HepG2 (cell line): ENCODE results near the gene PHC1. TPM values are rescaled to one million over a fixed set of nuclear protein-coding genes. Genes with fewer than 3 reads are reported as not detected.

Experiments used
- ADNP ChIP-seq: sonication (generic); formaldehyde crosslinking; IDR thresholded peaks from 2 replicates; pipeline ENCODE4 v1.4.0; 2020; ENCODE audit warnings: missing genetic modification reagents
- AGO1 ChIP-seq: fragments of 200-400 bp; formaldehyde crosslinking; IDR thresholded peaks from 2 replicates; pipeline ENCODE4 v1.6.1; 2017; ENCODE audit warnings: mild to moderate bottlenecking, low read depth, low read length, moderate library complexity; ENCODE audit not compliant: poor library complexity, severe bottlenecking
- FOXM1 ChIP-seq: sonication (generic); formaldehyde crosslinking; IDR thresholded peaks from 2 replicates; pipeline ENCODE4 v1.5.0; 2020; ENCODE audit warnings: missing genetic modification reagents
- GATAD1 ChIP-seq: IDR thresholded peaks from 2 replicates; pipeline ENCODE4 v1.6.1; 2016; ENCODE audit warnings: missing genetic modification reagents, missing compliant biosample characterization
- HCFC1 ChIP-seq: fragments of 150-350 bp; IDR thresholded peaks from 2 replicates; pipeline ENCODE4 v1.6.1; 2014; ENCODE audit warnings: low read depth, low read length
- HNF4A ChIP-seq: sonication (generic); formaldehyde crosslinking; IDR thresholded peaks from 2 replicates; pipeline ENCODE4 v1.4.0; 2020; ENCODE audit warnings: missing genetic modification reagents
- HNRNPK ChIP-seq: fragments of 200-400 bp; formaldehyde crosslinking; IDR thresholded peaks from 2 replicates; pipeline ENCODE4 v1.6.1; 2018; ENCODE audit warnings: low read length, low read depth, moderate library complexity, mild to moderate bottlenecking; ENCODE audit not compliant: poor library complexity, severe bottlenecking
- IRF9 ChIP-seq: sonication (generic); formaldehyde crosslinking; IDR thresholded peaks from 2 replicates; pipeline ENCODE4 v1.8.0; 2022; ENCODE audit warnings: missing genetic modification reagents, mild to moderate bottlenecking, borderline replicate concordance
- KDM1A ChIP-seq: IDR thresholded peaks from 2 replicates; pipeline ENCODE4 v1.6.1; 2016; ENCODE audit warnings: missing compliant biosample characterization
- MAFF ChIP-seq: IDR thresholded peaks from 2 replicates; pipeline ENCODE4 v1.6.1; 2011; ENCODE audit warnings: low read depth, low read length, improper control_type of control experiment
- MLLT10 ChIP-seq: sonication (generic); formaldehyde crosslinking; IDR thresholded peaks from 2 replicates; pipeline ENCODE4 v1.4.0; 2020; ENCODE audit warnings: missing genetic modification reagents
- MYC ChIP-seq: sonication (generic); formaldehyde crosslinking; IDR thresholded peaks from 2 replicates; pipeline ENCODE4 v1.9.0; 2021; ENCODE audit warnings: missing genetic modification reagents, borderline replicate concordance
- NCOR1 ChIP-seq: fragments of 200-600 bp; sonication (generic); IDR thresholded peaks from 2 replicates; pipeline ENCODE4 v1.7.0; 2017; ENCODE audit warnings: antibody characterized with exemption, low read length, borderline replicate concordance
- SIX1 ChIP-seq: sonication (generic); formaldehyde crosslinking; IDR thresholded peaks from 2 replicates; pipeline ENCODE4 v1.4.0; 2020; ENCODE audit warnings: missing genetic modification reagents, borderline replicate concordance
- TIGD3 ChIP-seq: sonication (generic); formaldehyde crosslinking; IDR thresholded peaks from 2 replicates; pipeline ENCODE4 v1.5.1; 2020; ENCODE audit warnings: mild to moderate bottlenecking, missing genetic modification reagents, borderline replicate concordance
- ZBTB1 ChIP-seq: sonication (generic); formaldehyde crosslinking; IDR thresholded peaks from 2 replicates; pipeline ENCODE4 v1.4.0; 2020; ENCODE audit warnings: missing genetic modification reagents, borderline replicate concordance
- ZBTB34 ChIP-seq: sonication (generic); formaldehyde crosslinking; IDR thresholded peaks from 2 replicates; pipeline ENCODE4 v1.8.0; 2022; ENCODE audit warnings: mild to moderate bottlenecking, missing genetic modification reagents
- ZNF101 ChIP-seq: sonication (generic); formaldehyde crosslinking; IDR thresholded peaks from 2 replicates; pipeline ENCODE4 v1.4.0; 2020; ENCODE audit warnings: mild to moderate bottlenecking, low read depth, missing genetic modification reagents, borderline replicate concordance
- ZNF138 ChIP-seq: sonication (generic); formaldehyde crosslinking; IDR thresholded peaks from 2 replicates; pipeline ENCODE4 v1.5.0; 2020; ENCODE audit warnings: mild to moderate bottlenecking, low read depth, missing genetic modification reagents
- ZNF33A ChIP-seq: sonication (generic); formaldehyde crosslinking; IDR thresholded peaks from 2 replicates; pipeline ENCODE4 v1.5.1; 2020; ENCODE audit warnings: missing genetic modification reagents, mild to moderate bottlenecking, moderate library complexity, borderline replicate concordance
- ZNF550 ChIP-seq: sonication (generic); formaldehyde crosslinking; IDR thresholded peaks from 2 replicates; pipeline ENCODE4 v1.4.0; 2020; ENCODE audit warnings: mild to moderate bottlenecking, missing genetic modification reagents, borderline replicate concordance
- polyA plus RNA-seq, 8 experiments: library from polyadenylated mRNA; depleted of rRNA in 3 of 8; stranded (reverse) in 7 of 8; unstranded in 1 of 8; fragments of >200 nt; fragmentation: Illumina TruSeq in 4 of 8; extraction: Trizol in 4 of 8; gene quantifications; 2 replicates each; pipeline versions ENCODE4 v1.2.1 to v1.2.3, GENCODE V29; 2011 to 2016; ENCODE audit warnings: low read depth in 4 of 8, missing spikeins in 1 of 8, mixed read lengths in 1 of 8; ENCODE audit not compliant: insufficient read depth in 1 of 8
- total RNA-seq, 5 experiments: library from RNA; depleted of rRNA; stranded (reverse); fragments of >200 nt; fragmentation: Illumina TruSeq; extraction: Trizol; gene quantifications; 2 replicates each; pipeline ENCODE4 v1.2.3, GENCODE V29; 2016; ENCODE audit warnings: low read depth in 1 of 5
- TF ChIP-seq, protein P1 (sequence below): conservative IDR thresholded peaks from 2 replicates; pipeline ENCODE4 v1.6.1; 2018; ENCODE audit warnings: missing genetic modification reagents
- TF ChIP-seq, protein P2 (sequence below): sonication (generic); formaldehyde crosslinking; IDR thresholded peaks from 2 replicates; pipeline ENCODE4 v1.8.1; 2023; ENCODE audit warnings: mild to moderate bottlenecking, inconsistent platforms, moderate library complexity, missing genetic modification reagents, borderline replicate concordance

PHC1 gene
- total and polyA plus RNA-seq, 2 of the 13 experiments (the other 11 are each of a cell fraction or from before 2014, with no cell fraction given) = 9.4 to 35.0 TPM

DNA sequence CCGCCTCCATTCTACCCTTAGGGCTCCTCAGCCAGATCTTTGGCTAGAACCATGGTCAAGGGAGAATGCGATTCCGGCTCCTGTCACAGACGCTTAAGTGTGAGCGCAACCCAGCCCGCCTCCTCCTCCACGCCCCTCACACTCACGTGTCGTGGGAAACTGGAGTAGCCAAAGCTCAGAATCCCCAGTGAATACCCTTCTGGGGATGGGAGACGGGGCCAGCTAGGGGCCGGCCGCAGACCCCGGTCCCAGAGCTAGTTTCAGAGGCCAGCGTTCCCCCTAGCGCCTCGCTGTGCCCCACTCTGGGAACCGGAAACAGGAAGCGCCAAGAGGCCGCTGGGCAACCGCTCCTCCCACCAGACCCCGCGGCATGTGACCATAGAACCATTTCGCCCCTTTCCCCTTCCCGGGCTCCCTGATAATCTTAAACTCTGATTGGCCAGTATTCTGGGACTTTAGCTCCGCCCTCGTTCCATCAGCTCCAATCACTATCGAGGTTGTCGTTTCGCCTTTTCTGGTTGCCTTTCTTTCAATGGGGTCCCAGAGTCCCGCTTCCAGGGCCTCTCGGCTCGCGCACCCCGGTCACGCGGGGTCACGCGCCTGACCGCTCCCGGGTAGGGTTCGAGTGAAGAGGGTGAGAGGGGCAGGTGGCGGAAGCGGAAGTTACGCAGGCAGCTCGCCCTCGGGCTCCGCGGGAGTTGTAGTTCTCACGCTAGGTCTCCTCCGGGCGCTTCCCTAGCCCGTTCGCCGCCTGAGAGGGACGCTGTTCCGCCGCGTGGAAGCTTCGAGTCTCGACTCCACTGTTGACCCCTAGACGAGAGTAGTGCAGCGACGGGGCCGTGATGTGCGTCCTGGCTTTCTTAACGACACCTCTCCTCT is 35.3 kb downstream of the PHC1 start, which contains the start of gene M6PR (continued):
- no peak for TF ChIP-seq TIGD3 (CRISPR knock-in tag)
- no peak for TF ChIP-seq IRF9
- no peak for TF ChIP-seq ZBTB1 (CRISPR knock-in tag)
- TF ChIP-seq HNF4A = peak; percentile 45; the same call in 1 of the 2 replicates
- TF ChIP-seq MAFF = no peak
- no peak for TF ChIP-seq ADNP (CRISPR knock-in tag)
- TF ChIP-seq KDM1A (CRISPR knock-in tag) = no peak
- TF ChIP-seq HNRNPK = no peak
- no peak for TF ChIP-seq SIX1 (CRISPR knock-in tag)
- peak; percentile 86 for TF ChIP-seq GATAD1 (CRISPR knock-in tag)
- TF ChIP-seq, protein P1, sequence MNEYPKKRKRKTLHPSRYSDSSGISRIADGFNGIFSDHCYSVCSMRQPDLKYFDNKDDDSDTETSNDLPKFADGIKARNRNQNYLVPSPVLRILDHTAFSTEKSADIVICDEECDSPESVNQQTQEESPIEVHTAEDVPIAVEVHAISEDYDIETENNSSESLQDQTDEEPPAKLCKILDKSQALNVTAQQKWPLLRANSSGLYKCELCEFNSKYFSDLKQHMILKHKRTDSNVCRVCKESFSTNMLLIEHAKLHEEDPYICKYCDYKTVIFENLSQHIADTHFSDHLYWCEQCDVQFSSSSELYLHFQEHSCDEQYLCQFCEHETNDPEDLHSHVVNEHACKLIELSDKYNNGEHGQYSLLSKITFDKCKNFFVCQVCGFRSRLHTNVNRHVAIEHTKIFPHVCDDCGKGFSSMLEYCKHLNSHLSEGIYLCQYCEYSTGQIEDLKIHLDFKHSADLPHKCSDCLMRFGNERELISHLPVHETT = no peak; the same call in 1 of the 2 replicates
- peak; percentile 46; the same call in 1 of the 2 replicates for TF ChIP-seq NCOR1
- TF ChIP-seq, protein P2, sequence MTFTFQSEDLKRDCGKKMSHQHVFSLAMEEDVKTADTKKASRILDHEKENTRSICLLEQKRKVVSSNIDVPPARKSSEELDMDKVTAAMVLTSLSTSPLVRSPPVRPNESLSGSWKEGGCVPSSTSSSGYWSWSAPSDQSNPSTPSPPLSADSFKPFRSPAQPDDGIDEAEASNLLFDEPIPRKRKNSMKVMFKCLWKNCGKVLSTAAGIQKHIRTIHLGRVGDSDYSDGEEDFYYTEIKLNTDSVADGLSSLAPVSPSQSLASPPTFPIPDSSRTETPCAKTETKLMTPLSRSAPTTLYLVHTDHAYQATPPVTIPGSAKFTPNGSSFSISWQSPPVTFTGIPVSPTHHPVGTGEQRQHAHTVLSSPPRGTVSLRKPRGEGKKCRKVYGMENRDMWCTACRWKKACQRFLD (CRISPR knock-in tag) = peak; percentile 61; the same call in 1 of the 2 replicates
- peak; percentile 92 for TF ChIP-seq HCFC1
- TF ChIP-seq FOXM1 = no peak
- TF ChIP-seq ZNF138 = no peak; the same call in 1 of the 2 replicates
- TF ChIP-seq ZNF101 (CRISPR knock-in tag) = no peak
- TF ChIP-seq ZNF550 (CRISPR knock-in tag) = no peak
- TF ChIP-seq ZBTB34 (CRISPR knock-in tag) = peak; percentile 30; the same call in 1 of the 2 replicates
- TF ChIP-seq MLLT10 (CRISPR knock-in tag) = no peak
- TF ChIP-seq ZNF33A (CRISPR knock-in tag) = peak; percentile 89; the same call in 1 of the 2 replicates
- TF ChIP-seq AGO1 = peak; percentile 68
- TF ChIP-seq MYC = peak; percentile 90
